GM12801 (cell line): ENCODE data around the gene USP40.

Experiments
- CTCF ChIP-seq: IDR thresholded peaks from one replicate; pipeline ENCODE4 v1.5.1; 2011; ENCODE audit warnings: control low read depth; ENCODE audit not compliant: insufficient read length; ENCODE audit errors: extremely low read depth

The USP40 gene

GRCh38 chr2:233447506-233448219 is 118.9 kb downstream of the USP40 start:
- no peak for TF ChIP-seq CTCF

- no peak for TF ChIP-seq CTCF
These were observed 119.8 kb downstream of the USP40 start for GRCh38 chr2:233446606-233447305.

GRCh38 chr2:233446121-233446520 is 120.5 kb downstream of the USP40 start:
- TF ChIP-seq CTCF: no peak

GRCh38 chr2:233445152-233445830 is 121.3 kb downstream of the USP40 start:
- no peak for TF ChIP-seq CTCF

- TF ChIP-seq CTCF: no peak
These were observed 122.1 kb downstream of the USP40 start for GRCh38 chr2:233444501-233444900.

GRCh38 chr2:233443511-233444183 is 122.9 kb downstream of the USP40 start:
- peak; percentile 15 for TF ChIP-seq CTCF

GRCh38 chr2:233442028-233442310 is 124.6 kb downstream of the USP40 start:
- no peak for TF ChIP-seq CTCF
